ENCODE data around the gene ZSCAN22.

GRCh38 chr19:58386576-58387337 is 60.0 kb downstream of the ZSCAN22 start, which contains the start of gene RPS5:
- TF ChIP-seq CTCF (IDR thresholded peaks at IDR 0.05) (no peak), POLR2A (IDR thresholded peaks at IDR 0.05) (peak in 1 of 2 donors; percentile 67)

Measured in heart left ventricle (tissue), 13 donors.